ENCODE measurements around the gene PI16.

Gene PI16

GRCh38 chr6:36958775-36959554 is 4.4 kb downstream of the PI16 start:
- no peak for DNase-seq

- DNase-seq = no peak
These were observed 5.2 kb downstream of the PI16 start for GRCh38 chr6:36959555-36960250.

GRCh38 chr6:36961441-36962435 is 7.2 kb downstream of the PI16 start:
- DNase-seq = no peak

- DNase-seq = peak; percentile 74
These were observed 8.3 kb downstream of the PI16 start for GRCh38 chr6:36962874-36963273.

- peak; percentile 23 for DNase-seq
These were observed 9.1 kb downstream of the PI16 start for GRCh38 chr6:36963451-36964290.

- DNase-seq = no peak
These were observed 9.8 kb downstream of the PI16 start for GRCh38 chr6:36964349-36964748.

GRCh38 chr6:36964908-36965307 is 10.4 kb downstream of the PI16 start:
- DNase-seq = no peak

- DNase-seq = no peak
These were observed 12.8 kb downstream of the PI16 start for GRCh38 chr6:36967301-36967700.

GRCh38 chr6:36967757-36968156 is 13.2 kb downstream of the PI16 start:
- DNase-seq = no peak

GRCh38 chr6:36968266-36968977 is 13.9 kb downstream of the PI16 start:
- DNase-seq = no peak

- no peak for DNase-seq
These were observed 14.7 kb downstream of the PI16 start for GRCh38 chr6:36969240-36969691.

- no peak for DNase-seq
These were observed 15.7 kb downstream of the PI16 start for GRCh38 chr6:36969988-36970891.

GRCh38 chr6:36970892-36971842 is 16.6 kb downstream of the PI16 start:
- no peak for DNase-seq

- no peak for DNase-seq
These were observed 17.6 kb downstream of the PI16 start for GRCh38 chr6:36971921-36972673.

GRCh38 chr6:36973190-36973589 is 18.7 kb downstream of the PI16 start:
- DNase-seq = no peak

GRCh38 chr6:36973647-36974046 is 19.1 kb downstream of the PI16 start:
- DNase-seq = no peak

- DNase-seq = no peak
These were observed 20.9 kb downstream of the PI16 start for GRCh38 chr6:36975231-36976006.

GRCh38 chr6:36976007-36976264 is 21.4 kb downstream of the PI16 start:
- no peak for DNase-seq

All from stimulated activated naive CD4-positive, alpha-beta T cell treated with Interleukin-2 at 50 U/mL for 16 hours (primary cell).